Gastrocnemius medialis (tissue), 4 donors: ENCODE data around the gene ULBP2.

Experiments
- CTCF ChIP-seq, 5 experiments: fragments of 450-650 bp in 3 of 5; fragments of 200-600 bp in 2 of 5; sonication (generic) in 2 of 5; IDR thresholded peaks in 4 of 5; conservative IDR thresholded peaks in 1 of 5; 1 replicate in 4 of 5; 2 replicates in 1 of 5; pipeline ENCODE4 v1.5.1; 2016 to 2019; ENCODE audit warnings: antibody characterized with exemption in 5 of 5, mild to moderate bottlenecking in 3 of 5, moderate library complexity in 3 of 5
- POLR2A ChIP-seq, 2 donors: fragments of 450-650 bp; IDR thresholded peaks; one replicate each; pipeline ENCODE4 v1.6.1; 2017; ENCODE audit warnings: antibody characterized with exemption in 2 of 2, mild to moderate bottlenecking in 2 of 2, moderate library complexity in 2 of 2

GRCh38 chr6:149924933-149925252, 16.9 kb upstream of the ULBP2 start:
- TF ChIP-seq CTCF (IDR thresholded peaks at IDR 0.05 in 4 of 5, conservative IDR thresholded peaks at IDR 0.05 in 1 of 5) (no peak), POLR2A (IDR thresholded peaks at IDR 0.05) (no peak)
